Measurements from ENCODE around the gene HAND2. TPM values are rescaled to one million over a fixed set of nuclear protein-coding genes. Genes with fewer than 3 reads are reported as not detected.

HAND2 gene
- polyA plus RNA-seq = not detected

DNA sequence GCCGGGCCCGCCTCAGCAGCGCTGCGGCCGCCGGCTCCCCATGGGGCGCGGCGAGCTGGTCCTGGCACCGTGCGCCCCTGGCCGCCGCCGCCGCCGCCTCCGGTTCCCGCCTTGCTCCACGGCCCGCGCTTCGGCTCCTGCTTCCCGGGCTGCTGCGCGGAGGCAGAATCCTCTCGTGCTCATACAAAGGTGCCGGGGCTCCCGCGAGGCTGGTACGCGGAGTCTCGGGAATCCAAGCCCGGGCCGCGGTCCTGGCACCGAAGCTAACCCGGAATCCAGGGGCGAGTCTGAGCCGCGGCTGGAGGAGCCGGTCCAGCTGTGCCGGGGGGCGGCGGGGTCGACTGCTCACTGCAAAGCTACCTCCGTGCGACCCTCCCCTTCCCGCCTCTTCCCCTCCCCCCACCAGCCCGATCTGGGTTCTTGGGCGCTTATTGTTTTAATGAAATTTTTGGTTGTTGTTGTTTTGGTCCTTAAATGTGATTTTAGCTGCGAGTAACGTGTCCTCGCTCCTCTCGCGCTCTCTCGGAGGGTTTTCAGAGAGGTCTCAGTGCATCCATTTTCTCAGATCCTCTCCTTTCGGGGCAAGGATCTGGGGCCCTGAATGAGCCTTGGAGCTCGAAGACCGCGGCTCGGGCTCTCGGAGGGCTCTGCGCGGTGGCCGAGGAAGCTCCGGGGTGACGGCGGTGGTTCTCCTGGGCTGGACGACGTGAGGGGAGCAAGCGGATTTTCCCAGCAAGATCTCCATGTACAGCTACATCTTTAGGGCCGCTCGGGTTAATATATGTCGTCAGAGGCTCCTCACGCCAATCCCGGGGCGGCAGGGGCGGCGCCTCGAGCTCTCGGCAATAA, at the start of gene HAND2:
HAND2 (minus strand) TSS at position 753 of the 849 bp plus-strand sequence. CDS start 940 bp downstream, outside the sequence.
- no peak for DNase-seq
- peaks cover 54 to 55% (median 54%) of the 10 kb centered on the region in 3 donors for H3K27me3 Mint-ChIP-seq (ENCODE audit: low read depth in 3 of 3)
- peaks cover 0 to 8% (median 4%) of the 10 kb centered on the region in 3 donors for H3K36me3 Mint-ChIP-seq
- peaks cover 3 to 4% of the 10 kb centered on the region in 2 donors for H3K4me1 Mint-ChIP-seq
- H3K4me3 Mint-ChIP-seq = peak within 1 kb of the TSS in 1 of 5 donors; percentile 17
- H3K9me3 Mint-ChIP-seq = peaks cover 0 to 48% (median 16%) of the 10 kb centered on the region in 6 donors
- H3K27ac Mint-ChIP-seq = no peak within 1 kb of the TSS

DNA sequence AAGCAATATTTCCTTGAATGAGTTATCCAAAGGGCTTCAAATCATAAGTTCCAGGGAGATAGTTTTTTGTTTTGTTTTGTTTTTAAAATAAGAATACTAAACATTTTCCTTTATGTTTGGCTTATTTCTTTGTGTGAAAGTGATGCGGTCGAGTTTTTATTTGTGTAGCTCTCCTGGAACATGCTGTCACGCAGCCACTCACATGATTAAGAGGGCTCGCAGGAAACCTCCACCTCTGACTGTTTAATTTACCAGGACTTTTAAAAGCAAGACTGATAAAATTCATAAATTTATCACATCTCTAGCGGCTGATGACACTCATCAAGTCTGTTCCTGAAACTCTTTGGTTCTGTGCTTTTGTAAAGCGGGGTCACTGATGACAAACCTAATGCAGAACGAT, 48.9 kb upstream of the HAND2 start:
- Mint-ChIP-seq H3K36me3 (no peaks in the 10 kb centered on the region), H3K9me3 (peaks cover 0 to 8% (median 0%) of the 10 kb centered on the region in 6 donors), H3K27me3 (ENCODE audit: low read depth in 3 of 3) (peaks cover 0 to 2% (median 2%) of the 10 kb centered on the region in 3 donors), H3K27ac (no peak overlapping the region), H3K4me3 (no peak overlapping the region), H3K4me1 (no peaks in the 10 kb centered on the region)
- DNase-seq = no peak

DNA sequence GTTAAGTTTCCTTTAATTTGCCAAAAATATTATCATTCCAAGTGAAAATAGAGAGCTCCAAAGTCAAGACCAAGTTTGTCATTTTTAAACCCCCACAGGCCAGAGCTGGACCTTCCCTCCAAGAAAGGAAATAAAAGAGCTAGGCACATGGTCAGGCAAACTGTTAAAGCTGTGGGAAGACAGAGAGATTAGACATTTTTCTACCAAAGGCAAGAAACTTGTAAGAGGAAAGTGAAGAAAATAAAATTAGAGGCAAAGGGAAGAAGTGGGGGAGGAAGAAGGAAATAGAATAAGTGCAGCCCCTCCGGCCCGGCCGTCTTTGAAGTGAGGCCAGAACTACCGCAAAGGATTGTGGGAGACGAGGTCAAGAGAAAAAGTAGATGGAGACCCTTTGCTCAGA, 47.9 kb upstream of the HAND2 start:
- H3K4me3 Mint-ChIP-seq = no peak overlapping the region
- peaks cover 0 to 11% (median 0%) of the 10 kb centered on the region in 6 donors for H3K9me3 Mint-ChIP-seq
- H3K4me1 Mint-ChIP-seq = no peaks in the 10 kb centered on the region
- H3K27ac Mint-ChIP-seq = no peak overlapping the region
- peaks cover 0 to 2% (median 2%) of the 10 kb centered on the region in 3 donors for H3K27me3 Mint-ChIP-seq (ENCODE audit: low read depth in 3 of 3)
- H3K36me3 Mint-ChIP-seq = no peaks in the 10 kb centered on the region
- no peak for DNase-seq

DNA sequence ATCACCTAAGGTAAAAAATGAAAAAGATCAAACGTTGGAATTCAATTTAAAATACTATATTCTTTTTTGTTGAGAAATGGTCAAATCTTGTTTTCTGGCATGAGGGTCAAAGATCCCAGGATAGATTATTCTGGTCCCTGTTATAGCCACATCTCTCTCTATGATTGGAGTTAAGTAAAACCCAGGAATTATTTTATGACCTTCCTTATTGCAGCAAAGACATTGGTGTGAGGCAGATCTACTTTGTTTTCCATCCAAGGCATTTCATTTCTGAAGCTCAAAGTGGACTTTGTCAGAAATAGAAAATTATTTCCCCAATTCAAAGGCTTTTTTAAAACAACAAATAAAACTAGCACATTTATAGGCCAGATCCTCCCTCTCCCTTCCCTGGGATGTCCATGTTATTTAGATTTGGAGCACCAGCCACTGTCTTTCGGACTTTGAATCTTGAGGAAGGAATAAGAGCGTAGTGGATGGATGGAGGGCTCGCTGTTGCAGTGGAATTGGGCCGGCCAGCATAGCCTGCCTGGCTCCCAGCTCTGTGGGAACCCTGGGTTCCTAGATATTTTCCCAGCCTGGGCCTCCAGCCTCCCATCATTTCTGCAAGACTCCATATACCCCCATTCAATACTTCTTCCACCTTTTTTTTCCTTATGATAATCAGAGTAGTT, 45.6 kb upstream of the HAND2 start:
- DNase-seq = no peak
- Mint-ChIP-seq H3K36me3 (no peaks in the 10 kb centered on the region), H3K4me3 (no peak overlapping the region), H3K27ac (no peak overlapping the region), H3K4me1 (no peaks in the 10 kb centered on the region), H3K9me3 (peaks cover 0 to 9% (median 0%) of the 10 kb centered on the region in 6 donors), H3K27me3 (ENCODE audit: low read depth in 3 of 3) (peaks cover 0 to 4% (median 0%) of the 10 kb centered on the region in 3 donors)

DNA sequence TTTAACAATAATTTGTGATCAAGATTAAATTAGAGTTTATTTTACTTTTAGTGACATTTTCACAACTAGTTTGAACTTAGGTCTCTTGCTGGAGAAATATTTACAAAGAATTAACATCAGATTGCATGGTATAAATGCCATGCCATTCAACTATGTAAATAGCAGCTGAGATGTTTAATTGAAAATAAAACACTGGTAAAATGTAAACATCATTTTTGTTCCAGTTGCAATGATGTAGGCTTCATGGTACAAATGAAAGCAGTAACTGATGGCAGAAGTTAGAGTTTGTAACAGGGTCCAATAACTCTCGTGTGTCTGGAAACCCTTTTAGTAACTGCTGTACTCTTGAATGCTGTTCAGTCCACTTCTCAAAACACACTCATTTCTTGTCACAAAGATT, 43.7 kb upstream of the HAND2 start:
- H3K27me3 Mint-ChIP-seq (ENCODE audit: low read depth in 3 of 3) = peaks cover 0 to 4% (median 0%) of the 10 kb centered on the region in 3 donors
- H3K36me3 Mint-ChIP-seq = no peaks in the 10 kb centered on the region
- peaks cover 0 to 10% (median 0%) of the 10 kb centered on the region in 6 donors for H3K9me3 Mint-ChIP-seq
- H3K4me3 Mint-ChIP-seq = no peak overlapping the region
- no peak overlapping the region for H3K27ac Mint-ChIP-seq
- no peak for DNase-seq
- H3K4me1 Mint-ChIP-seq = no peaks in the 10 kb centered on the region

- no peak for DNase-seq
- Mint-ChIP-seq H3K27ac (no peak overlapping the region), H3K4me3 (no peak overlapping the region), H3K36me3 (no peaks in the 10 kb centered on the region), H3K9me3 (peaks cover 0 to 7% (median 0%) of the 10 kb centered on the region in 6 donors), H3K4me1 (no peaks in the 10 kb centered on the region), H3K27me3 (ENCODE audit: low read depth in 3 of 3) (peaks cover 0 to 4% (median 0%) of the 10 kb centered on the region in 3 donors)
These were observed 43.3 kb upstream of the HAND2 start for GRCh38 chr4:173573286-173573685.

DNA sequence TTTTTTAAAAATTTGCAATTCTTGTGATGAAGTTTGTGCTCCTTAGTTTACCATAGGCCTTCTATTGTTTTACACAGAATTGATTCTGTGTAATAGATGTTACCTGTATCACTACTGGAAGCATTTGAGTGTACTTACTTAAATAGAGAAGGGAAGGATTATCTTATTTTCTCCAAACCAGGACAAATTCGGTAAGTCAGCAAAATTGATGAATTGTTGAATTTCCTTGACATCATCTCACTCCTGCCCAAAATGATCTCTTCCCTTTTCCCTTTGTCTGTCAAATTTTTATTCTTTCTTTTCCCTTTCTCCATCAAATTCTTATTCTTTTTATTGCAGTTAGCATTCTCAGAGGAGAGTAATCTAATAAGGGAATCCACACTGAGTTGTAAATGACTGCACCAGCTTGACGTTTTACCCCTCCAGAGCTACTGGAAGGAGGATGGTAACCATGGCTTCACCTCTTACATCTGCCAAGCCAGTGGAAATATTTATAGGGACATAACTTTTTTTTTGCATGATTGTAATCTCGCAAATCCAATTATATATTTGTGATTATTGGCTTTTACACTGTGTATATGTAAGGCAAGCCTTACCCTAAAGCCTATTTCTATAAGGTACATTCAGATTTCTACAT, 42.6 kb upstream of the HAND2 start:
- no peak for DNase-seq
- H3K27me3 Mint-ChIP-seq (ENCODE audit: low read depth in 3 of 3) = peaks cover 0 to 4% (median 0%) of the 10 kb centered on the region in 3 donors
- no peaks in the 10 kb centered on the region for H3K36me3 Mint-ChIP-seq
- no peak overlapping the region for H3K27ac Mint-ChIP-seq
- no peak overlapping the region for H3K4me3 Mint-ChIP-seq
- no peaks in the 10 kb centered on the region for H3K4me1 Mint-ChIP-seq
- H3K9me3 Mint-ChIP-seq = peaks cover 0 to 7% (median 0%) of the 10 kb centered on the region in 6 donors

- H3K9me3 Mint-ChIP-seq = peaks cover 0 to 7% (median 0%) of the 10 kb centered on the region in 6 donors
- no peak overlapping the region for H3K4me3 Mint-ChIP-seq
- H3K27me3 Mint-ChIP-seq (ENCODE audit: low read depth in 3 of 3) = peaks cover 0 to 4% (median 2%) of the 10 kb centered on the region in 3 donors
- DNase-seq = no peak
- H3K36me3 Mint-ChIP-seq = no peaks in the 10 kb centered on the region
- H3K27ac Mint-ChIP-seq = no peak overlapping the region
- H3K4me1 Mint-ChIP-seq = no peaks in the 10 kb centered on the region
These were observed 41.6 kb upstream of the HAND2 start for GRCh38 chr4:173571620-173572019.

DNA sequence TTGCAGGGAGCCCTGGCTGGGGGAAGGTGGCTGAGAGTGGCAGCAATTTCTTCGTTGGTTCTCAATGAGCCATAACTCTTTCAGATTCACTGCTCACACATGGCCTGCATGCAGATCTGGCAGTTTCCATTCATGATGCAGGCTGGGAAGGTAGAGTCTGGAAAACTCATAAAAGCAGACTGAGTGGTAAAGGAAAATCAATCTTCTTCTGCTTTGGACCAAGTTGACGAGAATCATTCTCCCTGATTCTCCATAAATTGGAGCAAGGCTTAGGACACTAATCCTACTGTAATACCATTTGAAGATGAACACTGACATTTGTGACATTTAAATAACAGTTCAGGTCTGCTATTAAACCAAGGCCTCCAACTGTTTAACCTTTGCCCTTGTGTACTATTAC, 35.3 kb upstream of the HAND2 start:
- Mint-ChIP-seq H3K36me3 (no peaks in the 10 kb centered on the region), H3K4me3 (no peak overlapping the region), H3K4me1 (no peaks in the 10 kb centered on the region), H3K27ac (no peak overlapping the region), H3K27me3 (ENCODE audit: low read depth in 3 of 3) (peaks cover 0 to 2% (median 0%) of the 10 kb centered on the region in 3 donors), H3K9me3 (no peaks in the 10 kb centered on the region)
- no peak for DNase-seq

DNA sequence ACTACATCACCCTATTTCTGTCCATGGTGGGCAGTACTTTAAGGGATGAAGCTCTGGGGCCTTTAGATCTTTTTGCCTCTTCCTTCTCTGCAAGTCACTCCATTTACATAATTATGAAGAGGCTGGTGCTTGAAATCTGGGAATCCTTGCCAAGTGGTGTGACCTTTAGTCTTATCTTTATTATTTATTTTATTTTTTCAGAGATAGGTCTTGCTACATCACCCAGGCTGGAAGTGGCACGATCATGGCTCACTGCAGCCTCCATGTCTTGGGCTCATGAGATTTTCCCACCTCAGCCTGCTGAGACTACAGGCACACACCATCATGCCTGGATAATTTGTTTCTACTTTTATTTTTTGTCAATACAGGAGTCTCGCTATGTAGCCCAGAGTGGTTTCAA, 34.4 kb upstream of the HAND2 start:
- H3K27ac Mint-ChIP-seq = no peak overlapping the region
- no peak overlapping the region for H3K4me3 Mint-ChIP-seq
- H3K4me1 Mint-ChIP-seq = no peaks in the 10 kb centered on the region
- H3K9me3 Mint-ChIP-seq = no peaks in the 10 kb centered on the region
- peaks cover 0 to 2% (median 0%) of the 10 kb centered on the region in 3 donors for H3K27me3 Mint-ChIP-seq (ENCODE audit: low read depth in 3 of 3)
- H3K36me3 Mint-ChIP-seq = no peaks in the 10 kb centered on the region
- no peak for DNase-seq

DNA sequence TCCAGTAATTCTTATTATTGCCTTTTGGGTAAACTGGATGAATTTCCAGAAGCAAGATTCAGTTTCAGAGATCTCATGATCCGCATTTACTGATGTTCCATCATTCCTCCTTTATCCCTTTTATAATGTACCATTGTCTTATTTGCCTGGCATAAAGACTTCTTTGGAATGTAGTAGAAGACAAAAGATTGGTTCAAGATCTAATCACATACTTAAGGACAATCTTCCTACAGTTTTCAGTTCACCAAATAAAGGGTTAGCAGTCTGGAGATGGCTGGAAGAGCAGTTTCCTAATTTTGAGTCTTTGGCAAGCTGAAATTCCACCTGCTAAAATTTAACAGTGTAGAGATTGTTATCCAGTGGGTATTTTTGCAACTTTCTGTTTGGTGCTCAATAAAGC, 30.9 kb upstream of the HAND2 start:
- H3K27me3 Mint-ChIP-seq (ENCODE audit: low read depth in 3 of 3) = no peaks in the 10 kb centered on the region

DNA sequence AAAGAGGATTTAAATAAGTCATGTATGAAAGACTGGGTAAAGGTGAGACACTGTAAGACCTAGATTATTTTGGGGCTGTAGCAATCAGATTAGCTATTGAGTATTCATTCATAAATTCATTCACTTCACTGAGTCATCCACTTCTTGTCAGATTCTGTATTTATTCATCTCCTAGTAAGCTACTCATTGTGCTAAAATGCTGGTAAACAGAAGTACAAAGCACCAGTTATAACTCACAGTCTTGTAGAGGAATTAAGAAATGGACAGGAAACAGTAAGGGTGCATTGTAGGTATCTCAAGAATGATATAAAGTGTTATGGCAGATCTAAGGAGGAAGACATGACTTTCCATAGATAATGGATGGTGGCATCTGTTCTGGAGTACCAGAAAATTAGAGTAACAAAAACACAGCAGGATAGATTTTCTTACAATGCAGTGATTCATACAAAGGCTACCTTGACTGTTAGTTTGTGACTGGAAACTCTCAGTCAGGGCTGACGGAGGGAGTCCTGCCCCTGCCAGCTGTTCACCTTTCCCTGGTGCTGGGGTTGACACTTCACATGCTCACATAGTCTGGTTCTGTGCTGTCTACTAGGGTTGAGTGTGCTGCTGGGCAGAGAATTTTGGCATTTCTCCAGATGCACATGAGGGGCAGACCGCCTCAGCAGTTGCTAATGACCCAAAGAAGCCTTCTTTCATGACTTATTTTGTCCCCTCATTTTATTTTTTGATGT, 26.5 kb upstream of the HAND2 start:
- H3K36me3 Mint-ChIP-seq = no peaks in the 10 kb centered on the region
- no peaks in the 10 kb centered on the region for H3K4me1 Mint-ChIP-seq
- no peak overlapping the region for H3K27ac Mint-ChIP-seq
- peaks cover 0 to 5% (median 0%) of the 10 kb centered on the region in 6 donors for H3K9me3 Mint-ChIP-seq
- H3K4me3 Mint-ChIP-seq = no peak overlapping the region
- DNase-seq = no peak
- no peaks in the 10 kb centered on the region for H3K27me3 Mint-ChIP-seq (ENCODE audit: low read depth in 3 of 3)

More for the DNA sequence above, 30.9 kb upstream of the HAND2 start:
- Mint-ChIP-seq H3K36me3 (no peaks in the 10 kb centered on the region), H3K9me3 (peaks cover 0 to 3% (median 0%) of the 10 kb centered on the region in 6 donors), H3K27ac (no peak overlapping the region), H3K4me3 (no peak overlapping the region), H3K4me1 (no peaks in the 10 kb centered on the region)
- no peak for DNase-seq

DNA sequence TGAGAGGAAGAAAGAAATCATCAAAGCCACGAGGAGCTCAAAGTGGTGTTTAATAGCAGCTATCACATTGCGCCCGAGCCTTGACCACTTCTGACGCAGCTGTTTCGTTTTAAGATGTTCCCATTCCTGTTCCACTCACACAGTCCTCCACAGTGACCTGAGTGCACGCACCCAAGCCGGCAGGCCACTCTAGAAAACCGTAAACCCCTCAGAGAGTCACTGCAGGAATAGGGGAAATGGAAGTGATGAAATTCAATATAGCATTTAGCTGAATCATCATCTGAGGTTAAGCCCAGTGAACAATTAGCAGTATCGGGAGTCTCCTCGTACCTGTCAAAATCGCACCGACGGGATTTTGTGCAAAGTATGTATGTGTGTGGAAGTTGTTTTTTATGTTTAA, 17.9 kb upstream of the HAND2 start:
- DNase-seq = no peak
- Mint-ChIP-seq H3K9me3 (peaks cover 0 to 8% (median 3%) of the 10 kb centered on the region in 6 donors), H3K36me3 (no peaks in the 10 kb centered on the region), H3K4me3 (no peak overlapping the region), H3K27ac (no peak overlapping the region), H3K27me3 (ENCODE audit: low read depth in 3 of 3) (peaks cover 0 to 5% (median 3%) of the 10 kb centered on the region in 3 donors), H3K4me1 (no peaks in the 10 kb centered on the region)

Measured in immature natural killer cell (primary cell).